Prostate gland (tissue), 2 donors: ENCODE results near the gene GTF2H2C.
"Not testable (repeated sequence)": the region's sequence is repeated elsewhere in the genome, so short reads cannot be mapped to it uniquely, and the experiment has no call there.

Experiments
- CTCF ChIP-seq, 4 experiments: fragments of 200-600 bp in 2 of 4; fragments of 450-650 bp in 2 of 4; sonication (generic) in 2 of 4; IDR thresholded peaks; 1 replicate in 3 of 4; 2 replicates in 1 of 4; pipeline ENCODE4 v1.5.1; 2016 to 2019; ENCODE audit warnings: antibody characterized with exemption in 4 of 4, mild to moderate bottlenecking in 2 of 4, moderate library complexity in 2 of 4
- POLR2A ChIP-seq: fragments of 450-650 bp; IDR thresholded peaks from one replicate; pipeline ENCODE4 v1.6.1; 2016; ENCODE audit warnings: antibody characterized with exemption, mild to moderate bottlenecking
- POLR2AphosphoS5 ChIP-seq: sonication (generic); formaldehyde crosslinking; IDR thresholded peaks from one replicate; pipeline ENCODE4 v1.6.1; 2017; ENCODE audit warnings: antibody characterized with exemption

DNA sequence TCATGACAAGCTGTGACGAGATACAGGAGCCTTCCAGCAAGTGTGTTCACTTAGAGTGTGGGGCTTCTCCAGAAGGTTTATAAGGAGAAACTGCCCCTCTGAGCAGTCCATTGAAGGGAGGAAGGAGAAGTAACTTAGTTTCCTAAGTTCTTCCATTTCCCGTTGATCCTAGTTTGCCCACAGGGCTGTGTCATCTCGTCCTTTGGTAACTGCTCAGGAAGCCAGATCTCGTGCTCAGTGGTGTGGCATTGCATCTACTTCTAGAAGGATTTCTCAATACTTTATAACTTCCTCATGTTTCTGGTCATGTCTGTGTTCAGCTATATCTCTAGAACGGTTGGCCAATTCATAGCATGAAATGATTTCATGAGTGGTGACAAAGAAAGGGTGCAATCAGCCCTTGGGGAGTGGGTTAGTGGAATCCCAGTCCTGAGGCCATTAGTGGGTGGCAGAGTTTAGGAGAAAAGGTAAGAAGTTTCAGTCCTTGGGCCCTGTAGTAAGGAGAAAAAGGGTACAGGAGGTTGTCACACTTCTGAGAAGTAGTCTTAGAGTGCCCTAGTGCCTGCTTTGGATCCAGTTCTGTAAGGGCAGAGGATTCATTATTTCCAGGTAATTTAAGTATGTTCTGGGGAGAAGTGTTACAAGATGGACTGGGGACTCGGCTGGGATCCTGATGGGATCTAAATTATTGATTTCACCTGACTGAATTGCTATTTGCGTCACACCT lies 36.3 kb downstream of the GTF2H2C start:
- TF ChIP-seq CTCF (IDR thresholded peaks at IDR 0.05); POLR2A; POLR2AphosphoS5: not testable (repeated sequence)
